ENCODE measurements around the gene PINK1. TPM values are rescaled to one million over a fixed set of nuclear protein-coding genes. Genes with fewer than 3 reads are reported as not detected.

PINK1 gene
- total RNA-seq, 1 donor from 2014 or later, result 37.0 TPM

DNA sequence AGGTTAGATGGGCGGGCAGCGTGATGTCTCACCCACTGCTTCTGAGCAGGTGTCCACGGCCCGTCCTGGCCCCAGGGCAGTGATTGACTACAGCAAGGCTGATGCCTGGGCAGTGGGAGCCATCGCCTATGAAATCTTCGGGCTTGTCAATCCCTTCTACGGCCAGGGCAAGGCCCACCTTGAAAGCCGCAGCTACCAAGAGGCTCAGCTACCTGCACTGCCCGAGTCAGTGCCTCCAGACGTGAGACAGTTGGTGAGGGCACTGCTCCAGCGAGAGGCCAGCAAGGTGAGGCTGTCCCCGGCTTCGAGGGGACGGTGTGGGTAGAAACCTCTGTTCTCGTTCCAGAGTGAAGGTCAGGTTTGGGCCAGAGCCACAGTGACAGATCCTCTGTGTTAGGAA is 15.7 kb downstream of the PINK1 start:
- Mint-ChIP-seq H3K4me1 (ENCODE audit: unreplicated experiment) (no peaks in the 10 kb centered on the region), H3K4me3 (no peak overlapping the region), H3K36me3 (peaks cover 20% of the 10 kb centered on the region), H3K9me3 (no peaks in the 10 kb centered on the region), H3K27ac (no peak overlapping the region), H3K27me3 (no peaks in the 10 kb centered on the region)
- TF ChIP-seq, protein P1, sequence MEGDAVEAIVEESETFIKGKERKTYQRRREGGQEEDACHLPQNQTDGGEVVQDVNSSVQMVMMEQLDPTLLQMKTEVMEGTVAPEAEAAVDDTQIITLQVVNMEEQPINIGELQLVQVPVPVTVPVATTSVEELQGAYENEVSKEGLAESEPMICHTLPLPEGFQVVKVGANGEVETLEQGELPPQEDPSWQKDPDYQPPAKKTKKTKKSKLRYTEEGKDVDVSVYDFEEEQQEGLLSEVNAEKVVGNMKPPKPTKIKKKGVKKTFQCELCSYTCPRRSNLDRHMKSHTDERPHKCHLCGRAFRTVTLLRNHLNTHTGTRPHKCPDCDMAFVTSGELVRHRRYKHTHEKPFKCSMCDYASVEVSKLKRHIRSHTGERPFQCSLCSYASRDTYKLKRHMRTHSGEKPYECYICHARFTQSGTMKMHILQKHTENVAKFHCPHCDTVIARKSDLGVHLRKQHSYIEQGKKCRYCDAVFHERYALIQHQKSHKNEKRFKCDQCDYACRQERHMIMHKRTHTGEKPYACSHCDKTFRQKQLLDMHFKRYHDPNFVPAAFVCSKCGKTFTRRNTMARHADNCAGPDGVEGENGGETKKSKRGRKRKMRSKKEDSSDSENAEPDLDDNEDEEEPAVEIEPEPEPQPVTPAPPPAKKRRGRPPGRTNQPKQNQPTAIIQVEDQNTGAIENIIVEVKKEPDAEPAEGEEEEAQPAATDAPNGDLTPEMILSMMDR (conservative IDR thresholded peaks at IDR 0.05), result no peak
- no peak for DNase-seq (ENCODE audit: extremely low spot score, unreplicated experiment)

DNA sequence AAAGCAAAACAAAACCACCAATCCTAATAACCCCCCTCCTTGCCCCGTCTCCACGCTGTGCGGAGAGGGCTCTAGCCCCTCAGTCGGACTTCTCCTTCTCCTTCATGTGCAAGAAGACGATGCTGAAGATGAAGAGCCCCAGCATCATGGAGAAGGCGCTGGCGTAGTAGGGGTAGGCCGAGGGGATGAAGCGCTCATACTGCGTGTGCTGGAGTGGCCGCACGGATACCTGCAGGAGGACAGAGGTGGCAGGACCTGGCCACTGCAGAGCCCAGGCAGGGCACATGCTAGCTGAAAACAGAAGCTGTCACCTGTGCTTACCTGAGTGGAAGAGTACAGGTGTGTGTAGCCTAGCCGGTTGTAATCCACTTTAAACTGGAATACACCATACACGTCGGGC is 19.0 kb downstream of the PINK1 start:
- TF ChIP-seq, protein P1 (conservative IDR thresholded peaks at IDR 0.05), result no peak
- Mint-ChIP-seq H3K27ac (no peak overlapping the region), H3K36me3 (peaks cover 20% of the 10 kb centered on the region), H3K4me1 (ENCODE audit: unreplicated experiment) (no peaks in the 10 kb centered on the region), H3K4me3 (no peak overlapping the region), H3K27me3 (no peaks in the 10 kb centered on the region), H3K9me3 (no peaks in the 10 kb centered on the region)
- DNase-seq (ENCODE audit: extremely low spot score, unreplicated experiment), result no peak

DNA sequence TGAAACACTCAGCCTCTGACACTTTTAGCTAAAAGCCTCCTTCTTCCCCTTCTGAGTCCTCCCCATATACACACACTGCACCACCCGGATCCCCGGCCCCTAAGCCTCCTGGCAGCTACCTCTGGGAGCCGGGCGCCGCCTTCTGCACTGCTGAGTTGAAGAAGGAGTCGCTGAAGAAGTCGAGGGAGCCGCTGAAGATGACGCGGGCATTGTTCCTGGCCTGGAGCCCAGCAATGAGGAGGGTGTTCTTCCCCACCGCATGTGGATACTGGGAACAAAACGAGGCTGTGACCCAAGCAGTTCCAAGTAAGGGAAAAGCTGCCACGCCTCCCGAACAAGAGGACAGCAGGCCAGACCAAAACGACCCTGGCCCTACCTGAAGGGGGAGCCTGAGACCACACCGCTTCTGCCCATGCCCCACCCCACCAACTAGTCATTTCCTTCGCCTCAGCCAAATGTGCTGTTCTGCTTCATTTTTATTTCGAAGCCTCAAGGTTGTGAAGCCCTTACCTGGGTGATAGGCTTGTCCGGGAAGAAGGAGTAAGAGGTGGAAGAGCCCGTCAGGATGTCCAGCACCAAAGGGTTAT is 20.9 kb downstream of the PINK1 start:
- Mint-ChIP-seq H3K4me1 (ENCODE audit: unreplicated experiment) (peaks cover 2% of the 10 kb centered on the region), H3K27ac (no peak overlapping the region), H3K27me3 (no peaks in the 10 kb centered on the region), H3K36me3 (peaks cover 20% of the 10 kb centered on the region), H3K9me3 (no peaks in the 10 kb centered on the region), H3K4me3 (no peak overlapping the region)
- TF ChIP-seq, protein P1 (conservative IDR thresholded peaks at IDR 0.05), result no peak
- DNase-seq (ENCODE audit: extremely low spot score, unreplicated experiment), result no peak

DNA sequence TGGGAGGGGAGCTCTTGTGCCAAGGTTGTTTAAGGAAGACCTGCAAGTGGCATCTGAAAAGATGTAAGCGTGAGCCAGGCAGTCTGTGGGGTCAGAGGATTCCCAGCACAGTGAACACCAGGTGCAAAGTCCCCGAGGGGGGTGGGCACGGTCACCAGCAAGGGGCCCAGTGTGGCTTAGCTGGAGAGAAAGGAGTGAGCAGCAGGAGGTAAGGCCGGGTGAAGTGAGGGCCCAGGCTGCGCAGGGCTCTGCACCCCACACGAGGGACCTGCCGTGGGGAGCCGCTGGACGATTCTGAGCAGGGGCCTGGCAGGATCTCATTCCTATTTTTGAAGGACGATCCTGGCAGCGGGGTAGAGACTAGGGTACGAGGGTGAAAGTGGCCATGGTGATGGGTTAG is 23.8 kb downstream of the PINK1 start:
- peaks cover 16% of the 10 kb centered on the region for H3K4me1 Mint-ChIP-seq (ENCODE audit: unreplicated experiment)
- peaks cover 6% of the 10 kb centered on the region for H3K36me3 Mint-ChIP-seq
- TF ChIP-seq, protein P1 (conservative IDR thresholded peaks at IDR 0.05), result no peak
- H3K27me3 Mint-ChIP-seq, result no peaks in the 10 kb centered on the region
- no peak overlapping the region for H3K4me3 Mint-ChIP-seq
- no peaks in the 10 kb centered on the region for H3K9me3 Mint-ChIP-seq
- H3K27ac Mint-ChIP-seq, result no peak overlapping the region
- DNase-seq (ENCODE audit: extremely low spot score, unreplicated experiment), result no peak

DNA sequence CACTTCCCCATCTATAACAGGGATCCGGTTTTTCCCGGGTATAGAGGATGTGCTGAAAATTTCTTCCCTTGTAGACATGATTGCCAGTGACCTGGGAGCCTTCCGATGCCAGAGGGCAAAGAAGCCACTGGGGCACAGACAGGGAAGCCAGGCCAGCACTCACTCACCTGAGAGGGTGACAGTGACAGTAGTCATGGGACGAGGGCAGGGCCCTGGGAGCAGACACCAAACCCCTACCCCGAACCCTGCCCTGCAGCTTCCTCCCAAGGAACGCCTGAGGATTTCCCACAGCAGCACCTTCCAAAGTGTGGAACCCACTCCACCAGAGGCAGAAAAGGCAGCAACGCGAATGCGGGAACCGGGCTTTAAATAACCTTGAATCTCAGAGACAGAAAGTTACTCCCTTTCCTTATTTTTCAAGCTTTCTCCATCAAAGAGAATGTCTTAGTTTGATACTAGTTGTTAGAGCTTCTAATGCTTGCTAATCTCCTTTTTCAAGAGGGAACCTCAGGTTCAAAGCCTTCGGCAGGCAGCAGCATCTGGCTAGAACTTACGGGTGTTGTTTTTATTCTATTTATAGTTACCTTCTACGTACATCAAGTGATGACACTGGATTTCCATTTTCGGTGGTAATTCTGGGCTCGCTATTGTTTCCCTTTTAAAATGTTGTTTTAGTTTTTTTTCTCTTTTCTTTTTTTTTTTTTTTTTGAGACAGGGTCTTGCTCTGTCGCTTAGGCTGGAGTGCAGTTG is 25.1 kb downstream of the PINK1 start:
- H3K27ac Mint-ChIP-seq, result no peak overlapping the region
- no peaks in the 10 kb centered on the region for H3K9me3 Mint-ChIP-seq
- H3K4me1 Mint-ChIP-seq (ENCODE audit: unreplicated experiment), result peaks cover 16% of the 10 kb centered on the region
- no peak for DNase-seq (ENCODE audit: extremely low spot score, unreplicated experiment)
- H3K36me3 Mint-ChIP-seq, result peaks cover under 1% of the 10 kb centered on the region
- TF ChIP-seq, protein P1 (conservative IDR thresholded peaks at IDR 0.05), result no peak
- no peaks in the 10 kb centered on the region for H3K27me3 Mint-ChIP-seq
- H3K4me3 Mint-ChIP-seq, result no peak overlapping the region
